Measurements from ENCODE around the gene PTPN4.

The PTPN4 gene

GRCh38 chr2:120028795-120029194 lies 269.1 kb downstream of the PTPN4 start:
- DNase-seq = no peak

GRCh38 chr2:120029672-120030640 lies 270.2 kb downstream of the PTPN4 start:
- DNase-seq = no peak

GRCh38 chr2:120032297-120032696 lies 272.6 kb downstream of the PTPN4 start:
- DNase-seq = no peak
